Neutrophil (primary cell): ENCODE measurements around the gene FKBP9.
"Not testable (repeated sequence)": the region's sequence is repeated elsewhere in the genome, so short reads cannot be mapped to it uniquely, and the experiment has no call there.

Experiments used
- H3K27ac ChIP-seq: fragments of 200-600 bp; sonication (generic); 2 replicates; pipeline ENCODE4 v1.5.1; 2016; ENCODE audit warnings: mild to moderate bottlenecking, moderate library complexity
- H3K27me3 ChIP-seq: fragments of 200-600 bp; sonication (generic); 2 replicates; pipeline ENCODE4 v1.6.0; 2016; ENCODE audit warnings: mild to moderate bottlenecking
- H3K36me3 ChIP-seq: fragments of 200-600 bp; sonication (generic); 2 replicates; pipeline ENCODE4 v1.5.1; 2017
- H3K4me1 ChIP-seq, 2 experiments: fragments of 200-600 bp in 1 of 2; sonication (generic) in 1 of 2; 1 replicate in 1 of 2; 2 replicates in 1 of 2; pipeline versions ENCODE4 v1.5.1 to v1.6.1; 2013 to 2016; ENCODE audit warnings: low read depth in 1 of 2, low read length in 1 of 2, mild to moderate bottlenecking in 1 of 2, moderate library complexity in 1 of 2; ENCODE audit not compliant: control insufficient read depth in 1 of 2, insufficient read depth in 1 of 2
- H3K4me3 ChIP-seq, 2 experiments: fragments of 200-600 bp in 1 of 2; sonication (generic) in 1 of 2; 1 replicate in 1 of 2; 2 replicates in 1 of 2; pipeline ENCODE4 v1.5.1; 2013 to 2016; ENCODE audit warnings: low read depth in 1 of 2, low read length in 1 of 2, mild to moderate bottlenecking in 1 of 2, moderate library complexity in 1 of 2
- H3K9me3 ChIP-seq: fragments of 200-600 bp; sonication (generic); 2 replicates; pipeline ENCODE4 v1.5.1; 2016
- CTCF ChIP-seq: fragments of 200-600 bp; sonication (generic); IDR thresholded peaks from 2 replicates; pipeline ENCODE4 v1.5.1; 2016; ENCODE audit warnings: antibody characterized with exemption

FKBP9 gene

GRCh38 chr7:32943252-32944030 lies 13.8 kb upstream of the FKBP9 start:
- Histone ChIP-seq H3K27ac (peak overlapping the region; percentile 78), H3K27me3 (no peaks in the 10 kb centered on the region), H3K4me1 (peaks cover 11 to 17% of the 10 kb centered on the region in 2 experiments), H3K36me3 (no peaks in the 10 kb centered on the region), H3K9me3 (no peaks in the 10 kb centered on the region), H3K4me3 (peak overlapping the region; percentile 78 to 82)
- no peak for TF ChIP-seq CTCF

GRCh38 chr7:32947420-32947983 lies 9.7 kb upstream of the FKBP9 start:
- no peaks in the 10 kb centered on the region for H3K9me3 ChIP-seq
- H3K4me3 ChIP-seq, result no peak overlapping the region
- peaks cover 0 to 4% of the 10 kb centered on the region in 2 experiments for H3K4me1 ChIP-seq
- TF ChIP-seq CTCF, result no peak
- H3K27ac ChIP-seq, result no peak overlapping the region
- H3K36me3 ChIP-seq, result no peaks in the 10 kb centered on the region
- no peaks in the 10 kb centered on the region for H3K27me3 ChIP-seq

- TF ChIP-seq CTCF, result no peak
- Histone ChIP-seq H3K27me3 (no peaks in the 10 kb centered on the region), H3K9me3 (no peaks in the 10 kb centered on the region), H3K4me3 (no peak overlapping the region), H3K4me1 (peaks cover 0 to 2% of the 10 kb centered on the region in 2 experiments), H3K27ac (no peak overlapping the region), H3K36me3 (no peaks in the 10 kb centered on the region)
These were observed 9.0 kb upstream of the FKBP9 start for GRCh38 chr7:32948202-32948601.

DNA sequence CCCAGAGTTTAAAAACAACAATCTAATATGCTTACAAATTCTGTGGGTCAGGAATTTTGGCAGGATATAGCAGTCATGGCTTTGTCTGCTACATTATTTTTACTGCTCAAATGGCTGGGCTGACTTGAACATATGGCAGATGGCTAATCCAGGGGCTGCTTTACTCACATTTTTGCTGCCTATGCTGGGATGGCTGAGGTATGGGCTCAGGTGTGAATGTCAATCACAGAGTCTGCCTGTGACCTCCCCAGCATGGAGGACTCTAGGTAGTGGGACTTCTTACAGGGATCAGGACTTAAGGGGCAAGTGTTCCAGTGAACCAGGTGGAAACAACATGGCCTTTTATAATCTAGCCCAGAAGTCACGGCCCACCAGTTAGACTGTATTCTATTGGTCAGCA lies 4.4 kb upstream of the FKBP9 start:
- TF ChIP-seq CTCF, result no peak
- no peak overlapping the region for H3K27ac ChIP-seq
- peaks cover 6 to 13% of the 10 kb centered on the region in 2 experiments for H3K4me1 ChIP-seq
- no peak overlapping the region for H3K4me3 ChIP-seq
- H3K36me3 ChIP-seq, result no peaks in the 10 kb centered on the region
- no peaks in the 10 kb centered on the region for H3K9me3 ChIP-seq
- H3K27me3 ChIP-seq, result no peaks in the 10 kb centered on the region

GRCh38 chr7:32958046-32959025 lies 1.1 kb downstream of the FKBP9 start:
- Histone ChIP-seq H3K27me3 (no peaks in the 10 kb centered on the region), H3K4me3 (peak overlapping the region; percentile 85 to 93), H3K4me1 (peaks cover 14 to 22% of the 10 kb centered on the region in 2 experiments), H3K27ac (peak overlapping the region; percentile 80), H3K9me3 (no peaks in the 10 kb centered on the region), H3K36me3 (no peaks in the 10 kb centered on the region)
- no peak for TF ChIP-seq CTCF

DNA sequence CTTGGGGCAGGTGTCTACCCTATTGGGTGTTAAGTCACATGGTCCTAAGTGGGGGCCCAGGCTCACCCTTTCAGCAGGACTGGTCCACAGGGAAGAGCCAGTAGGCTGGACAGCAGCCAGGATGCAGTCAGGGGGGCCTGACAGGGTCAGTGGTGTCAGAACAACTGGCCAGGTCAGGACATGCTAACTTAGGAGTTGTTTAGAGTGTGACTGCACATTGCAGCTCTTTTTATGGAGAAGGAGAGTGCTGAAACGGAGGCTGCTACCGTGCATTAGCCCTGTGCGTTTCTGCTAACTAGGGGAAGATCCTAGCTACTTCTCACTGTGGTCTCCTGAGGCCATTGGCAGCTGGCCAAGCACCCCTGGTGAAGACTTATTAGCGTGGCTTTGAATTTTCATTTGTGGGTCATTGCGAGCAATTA lies 6.7 kb downstream of the FKBP9 start:
- H3K4me1 ChIP-seq, result peaks cover 17 to 31% of the 10 kb centered on the region in 2 experiments

GRCh38 chr7:32964461-32965159 lies 7.4 kb downstream of the FKBP9 start:
- Histone ChIP-seq H3K27ac (peak overlapping the region; percentile 51), H3K4me1 (peaks cover 18 to 34% of the 10 kb centered on the region in 2 experiments)
- not testable (repeated sequence) for H3K36me3 ChIP-seq, H3K27me3 ChIP-seq, H3K9me3 ChIP-seq, H3K4me3 ChIP-seq

More for the DNA sequence above, 6.7 kb downstream of the FKBP9 start:
- H3K4me3 ChIP-seq, H3K27me3 ChIP-seq, H3K27ac ChIP-seq, H3K36me3 ChIP-seq, H3K9me3 ChIP-seq: not testable (repeated sequence)
